Caco-2 (cell line): ENCODE measurements around the gene TTC33. TPM values are rescaled to one million over a fixed set of nuclear protein-coding genes. Genes with fewer than 3 reads are reported as not detected.

Experiments
- BruUV-seq: library from RNA; stranded (reverse); fragments of 400-500 nt; replicated peaks from 2 replicates; lab custom pipeline; 2021; lab: Mats Ljungman, UMichigan
- CTCF ChIA-PET: fragments of 300-600 bp; sonication (Branson Sonifier 250); formaldehyde crosslinking; loops from one replicate; lab custom pipeline; 2022; ENCODE audit warnings: antibody characterized with exemption; lab: Charles Lee
- POLR2A ChIA-PET: fragments of 300-600 bp; sonication (Branson Sonifier 250); formaldehyde crosslinking; loops from one replicate; lab custom pipeline; 2022; ENCODE audit warnings: antibody characterized with exemption; lab: Charles Lee
- DNase-seq, 2 experiments: peaks; one replicate each; pipeline versions ENCODE4 v3.0.0 to v3.0.0-alpha.2; 2020 to 2022
- H3K27me3 ChIP-seq: replicated peaks from 2 replicates; pipeline ENCODE4 v1.6.0; 2011; ENCODE audit warnings: low read length; ENCODE audit not compliant: control insufficient read depth, insufficient read depth
- H3K36me3 ChIP-seq: 2 replicates; pipeline ENCODE4 v1.5.1; 2011; ENCODE audit warnings: low read length; ENCODE audit not compliant: control insufficient read depth, insufficient read depth
- H3K4me1 ChIP-seq: fragments of 250-450 bp; sonication (Bioruptor Pico); 2 replicates; pipeline ENCODE4 v1.5.1; 2020; ENCODE audit warnings: mild to moderate bottlenecking
- H3K4me3 ChIP-seq: 2 replicates; pipeline ENCODE4 v1.5.1; 2011; ENCODE audit warnings: low read depth, mild to moderate bottlenecking, control low read depth, low read length
- H3K9me3 ChIP-seq: fragments of 250-450 bp; sonication (Bioruptor Pico); 2 replicates; pipeline ENCODE4 v1.5.1; 2020; ENCODE audit warnings: mild to moderate bottlenecking, moderate library complexity
- H3K27ac Mint-ChIP-seq: one replicate; pipeline ENCODE4 v1.8.0; 2022; ENCODE audit warnings: mixed read lengths; ENCODE audit not compliant: unreplicated experiment
- H3K27me3 Mint-ChIP-seq: one replicate; pipeline ENCODE4 v1.8.0; 2022; ENCODE audit warnings: mixed read lengths; ENCODE audit not compliant: insufficient read depth, unreplicated experiment
- H3K36me3 Mint-ChIP-seq: one replicate; pipeline ENCODE4 v1.8.0; 2022; ENCODE audit warnings: mild to moderate bottlenecking, mixed read lengths; ENCODE audit not compliant: insufficient read depth, unreplicated experiment
- H3K4me1 Mint-ChIP-seq: one replicate; pipeline ENCODE4 v1.8.0; 2022; ENCODE audit warnings: low read depth, mixed read lengths; ENCODE audit not compliant: unreplicated experiment
- H3K4me3 Mint-ChIP-seq: one replicate; pipeline ENCODE4 v1.8.0; 2022; ENCODE audit warnings: mild to moderate bottlenecking, moderate library complexity, mixed read lengths; ENCODE audit not compliant: unreplicated experiment
- H3K9me3 Mint-ChIP-seq: one replicate; pipeline ENCODE4 v1.8.0; 2022; ENCODE audit warnings: mixed read lengths; ENCODE audit not compliant: unreplicated experiment
- intact Hi-C: fragments of 100-400 bp; cut with micrococcal nuclease; formaldehyde crosslinking; loops from one replicate; pipeline ENCODE4 v1.10.0; 2022; ENCODE audit not compliant: unreplicated experiment
- total RNA-seq: library from RNA; stranded (reverse); gene quantifications from 2 replicates; pipeline ENCODE4 v1.2.3, GENCODE V29; 2022
- TF ChIP-seq, protein P1 (sequence below), 2 experiments: fragments of 200-600 bp in 1 of 2; IDR thresholded peaks; 1 replicate in 1 of 2; 2 replicates in 1 of 2; pipeline versions ENCODE4 v1.5.1 to v1.8.0; 2011 to 2022; ENCODE audit warnings: antibody characterized with exemption in 1 of 2, control low read depth in 1 of 2, inconsistent platforms in 1 of 2, low read depth in 1 of 2, low read length in 1 of 2, mild to moderate bottlenecking in 1 of 2, moderate library complexity in 1 of 2; ENCODE audit not compliant: insufficient read depth in 1 of 2, severe bottlenecking in 1 of 2, unreplicated experiment in 1 of 2

The TTC33 gene
- total RNA-seq, 1 experiment from 2014 or later: 8.6 TPM

- no peak for DNase-seq
- H3K36me3 ChIP-seq: no peaks in the 10 kb centered on the region
- Mint-ChIP-seq H3K27me3 (peaks cover 11% of the 10 kb centered on the region), H3K36me3 (no peaks in the 10 kb centered on the region), H3K4me1 (no peaks in the 10 kb centered on the region), H3K9me3 (no peaks in the 10 kb centered on the region), H3K27ac (no peak overlapping the region), H3K4me3 (no peak overlapping the region)
- CTCF ChIA-PET: no interaction called here
- no peaks in the 10 kb centered on the region for H3K27me3 ChIP-seq
- TF ChIP-seq, protein P1, sequence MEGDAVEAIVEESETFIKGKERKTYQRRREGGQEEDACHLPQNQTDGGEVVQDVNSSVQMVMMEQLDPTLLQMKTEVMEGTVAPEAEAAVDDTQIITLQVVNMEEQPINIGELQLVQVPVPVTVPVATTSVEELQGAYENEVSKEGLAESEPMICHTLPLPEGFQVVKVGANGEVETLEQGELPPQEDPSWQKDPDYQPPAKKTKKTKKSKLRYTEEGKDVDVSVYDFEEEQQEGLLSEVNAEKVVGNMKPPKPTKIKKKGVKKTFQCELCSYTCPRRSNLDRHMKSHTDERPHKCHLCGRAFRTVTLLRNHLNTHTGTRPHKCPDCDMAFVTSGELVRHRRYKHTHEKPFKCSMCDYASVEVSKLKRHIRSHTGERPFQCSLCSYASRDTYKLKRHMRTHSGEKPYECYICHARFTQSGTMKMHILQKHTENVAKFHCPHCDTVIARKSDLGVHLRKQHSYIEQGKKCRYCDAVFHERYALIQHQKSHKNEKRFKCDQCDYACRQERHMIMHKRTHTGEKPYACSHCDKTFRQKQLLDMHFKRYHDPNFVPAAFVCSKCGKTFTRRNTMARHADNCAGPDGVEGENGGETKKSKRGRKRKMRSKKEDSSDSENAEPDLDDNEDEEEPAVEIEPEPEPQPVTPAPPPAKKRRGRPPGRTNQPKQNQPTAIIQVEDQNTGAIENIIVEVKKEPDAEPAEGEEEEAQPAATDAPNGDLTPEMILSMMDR (IDR thresholded peaks at IDR 0.05; ENCODE audit: insufficient read depth in 1 of 2, low read depth in 1 of 2, low read length in 1 of 2, severe bottlenecking in 1 of 2, unreplicated experiment in 1 of 2): no peak
- intact Hi-C loops: no loop called here
- POLR2A ChIA-PET: no interaction called here
- no peak overlapping the region for H3K4me3 ChIP-seq
- H3K9me3 ChIP-seq: no peaks in the 10 kb centered on the region
- no TSS peak for BruUV-seq
- H3K4me1 ChIP-seq: no peaks in the 10 kb centered on the region
Observed at GRCh38 chr5:40490464-40491111, 265.2 kb downstream of the TTC33 start.

DNA sequence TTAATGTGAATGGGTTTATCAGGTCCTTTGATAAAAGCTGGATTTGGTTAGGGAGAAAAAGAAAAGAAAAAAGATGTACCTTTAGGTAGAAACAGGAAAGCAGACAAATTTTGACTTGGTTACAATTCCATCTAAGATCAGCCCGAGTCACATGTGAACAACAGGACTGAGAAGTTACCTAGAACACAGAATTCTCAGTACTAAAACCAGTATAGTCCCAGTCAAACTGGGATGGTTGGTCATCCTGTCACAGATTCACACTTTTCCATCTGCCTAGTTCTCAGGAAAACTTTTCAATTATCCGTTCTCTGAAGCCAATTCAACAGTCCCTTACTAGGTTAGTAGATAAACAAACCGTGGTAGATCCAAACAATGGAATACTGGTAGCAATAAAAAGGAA, 266.3 kb downstream of the TTC33 start:
- CTCF ChIA-PET: no interaction called here
- no TSS peak for BruUV-seq
- no peak overlapping the region for H3K4me3 Mint-ChIP-seq

GRCh38 chr5:40486437-40487275, 269.1 kb downstream of the TTC33 start:
- Histone ChIP-seq H3K36me3 (no peaks in the 10 kb centered on the region), H3K9me3 (no peaks in the 10 kb centered on the region), H3K4me3 (no peak overlapping the region), H3K4me1 (no peaks in the 10 kb centered on the region), H3K27me3 (no peaks in the 10 kb centered on the region)
- no peaks in the 10 kb centered on the region for H3K36me3 Mint-ChIP-seq
- intact Hi-C loops: no loop called here
- no peaks in the 10 kb centered on the region for H3K9me3 Mint-ChIP-seq
- H3K27ac Mint-ChIP-seq: no peak overlapping the region
- no peaks in the 10 kb centered on the region for H3K4me1 Mint-ChIP-seq
- DNase-seq: no peak
- CTCF ChIA-PET: no interaction called here
- peaks cover 3% of the 10 kb centered on the region for H3K27me3 Mint-ChIP-seq
- POLR2A ChIA-PET: no interaction called here
- TF ChIP-seq, protein P1 (IDR thresholded peaks at IDR 0.05; ENCODE audit: insufficient read depth in 1 of 2, low read depth in 1 of 2, low read length in 1 of 2, severe bottlenecking in 1 of 2, unreplicated experiment in 1 of 2): no peak
- no TSS peak for BruUV-seq
- H3K4me3 Mint-ChIP-seq: no peak overlapping the region

More for the DNA sequence above, 266.3 kb downstream of the TTC33 start:
- no peaks in the 10 kb centered on the region for H3K4me1 Mint-ChIP-seq
- Histone ChIP-seq H3K27me3 (no peaks in the 10 kb centered on the region), H3K9me3 (no peaks in the 10 kb centered on the region), H3K4me1 (no peaks in the 10 kb centered on the region), H3K36me3 (no peaks in the 10 kb centered on the region), H3K4me3 (no peak overlapping the region)
- no peak for DNase-seq
- TF ChIP-seq, protein P1 (IDR thresholded peaks at IDR 0.05; ENCODE audit: insufficient read depth in 1 of 2, low read depth in 1 of 2, low read length in 1 of 2, severe bottlenecking in 1 of 2, unreplicated experiment in 1 of 2): no peak
- intact Hi-C loops: no loop called here
- H3K36me3 Mint-ChIP-seq: no peaks in the 10 kb centered on the region
- no peaks in the 10 kb centered on the region for H3K9me3 Mint-ChIP-seq
- no peak overlapping the region for H3K27ac Mint-ChIP-seq
- peaks cover 7% of the 10 kb centered on the region for H3K27me3 Mint-ChIP-seq
- POLR2A ChIA-PET: no interaction called here
